NOMO-1 treated with dmso at 0.1 percent for 144 hours (cell line): ENCODE results near the gene POPDC3.
A peak's percentile ranks its signal among the peaks of the same experiment; 100 is the strongest.

Experiments
- DNase-seq: peaks from one replicate; lab custom pipeline; 2025; ENCODE audit not compliant: unreplicated experiment; lab: John Stamatoyannopoulos, UW

The POPDC3 gene

GRCh38 chr6:105152880-105153279 is 26.9 kb downstream of the POPDC3 start:
- no peak for DNase-seq

GRCh38 chr6:105151644-105152043 is 28.2 kb downstream of the POPDC3 start:
- DNase-seq = no peak

- no peak for DNase-seq
Observed at GRCh38 chr6:105138141-105138540, 41.7 kb downstream of the POPDC3 start.

- DNase-seq = no peak
Observed at GRCh38 chr6:105137388-105137787, 42.4 kb downstream of the POPDC3 start.

GRCh38 chr6:105136431-105137350 is 43.1 kb downstream of the POPDC3 start:
- peak; percentile 48 for DNase-seq

GRCh38 chr6:105135907-105136430 is 43.8 kb downstream of the POPDC3 start:
- no peak for DNase-seq

GRCh38 chr6:105135056-105135455 is 44.8 kb downstream of the POPDC3 start:
- DNase-seq = no peak

- no peak for DNase-seq
Observed at GRCh38 chr6:105122717-105123116, 57.1 kb downstream of the POPDC3 start.

- DNase-seq = no peak
Observed at GRCh38 chr6:105121981-105122380, 57.8 kb downstream of the POPDC3 start.

- no peak for DNase-seq
Observed at GRCh38 chr6:105120570-105120969, 59.2 kb downstream of the POPDC3 start.

- DNase-seq = no peak
Observed at GRCh38 chr6:105116150-105116549, 63.7 kb downstream of the POPDC3 start.

- no peak for DNase-seq
Observed at GRCh38 chr6:105113422-105113821, 66.4 kb downstream of the POPDC3 start.

- no peak for DNase-seq
Observed at GRCh38 chr6:105112577-105112976, 67.2 kb downstream of the POPDC3 start.

- DNase-seq = no peak
Observed at GRCh38 chr6:105111871-105112270, 67.9 kb downstream of the POPDC3 start.

GRCh38 chr6:105111105-105111504 is 68.7 kb downstream of the POPDC3 start:
- no peak for DNase-seq

GRCh38 chr6:105109955-105110895 is 69.6 kb downstream of the POPDC3 start:
- DNase-seq = no peak

- no peak for DNase-seq
Observed at GRCh38 chr6:105108631-105109262, 71.1 kb downstream of the POPDC3 start.
